Kidney (tissue), 14 donors: ENCODE measurements around the gene CST5. TPM values are rescaled to one million over a fixed set of nuclear protein-coding genes. Genes with fewer than 3 reads are reported as not detected.

Experiments
- DNase-seq, 5 donors: peaks; one replicate each; pipeline ENCODE4 v3.0.0-alpha.2; 2013 to 2020
- FAIRE-seq: peaks from 2 replicates; lab custom pipeline; 2012; peaks lifted over from hg19 to GRCh38; lab: Jason Lieb, UNC
- H3K27ac ChIP-seq, 2 donors: one replicate each; pipeline ENCODE4 v1.7.0; 2013; ENCODE audit warnings: low read depth in 2 of 2, low read length in 2 of 2, inconsistent platforms in 1 of 2
- H3K27me3 ChIP-seq: one replicate; pipeline ENCODE4 v1.7.1; 2013; ENCODE audit warnings: low read length, inconsistent platforms; ENCODE audit not compliant: control insufficient read depth, insufficient read depth
- H3K36me3 ChIP-seq, 3 donors: one replicate each; pipeline versions ENCODE4 v1.7.0 to v1.7.1; 2013; ENCODE audit warnings: low read length in 3 of 3, control low read depth in 1 of 3, inconsistent platforms in 1 of 3; ENCODE audit not compliant: insufficient read depth in 3 of 3, control insufficient read depth in 2 of 3
- H3K4me1 ChIP-seq, 3 donors: one replicate each; pipeline versions ENCODE4 v1.7.0 to v1.7.1; 2013; ENCODE audit warnings: low read length in 3 of 3, inconsistent platforms in 1 of 3, low read depth in 1 of 3; ENCODE audit not compliant: control insufficient read depth in 2 of 3, insufficient read depth in 2 of 3
- H3K4me3 ChIP-seq, 3 donors: one replicate each; pipeline versions ENCODE4 v1.7.0 to v1.8.1; 2013; ENCODE audit warnings: low read length in 3 of 3, control low read depth in 1 of 3, inconsistent platforms in 1 of 3
- H3K9ac ChIP-seq, 3 donors: one replicate each; pipeline versions ENCODE4 v1.7.0 to v1.7.1; 2013; ENCODE audit warnings: low read length in 3 of 3, control low read depth in 1 of 3, inconsistent platforms in 1 of 3
- H3K9me3 ChIP-seq, 3 donors: one replicate each; pipeline versions ENCODE4 v1.7.0 to v1.7.1; 2013; ENCODE audit warnings: low read length in 3 of 3, control low read depth in 1 of 3, inconsistent platforms in 1 of 3; ENCODE audit not compliant: control insufficient read depth in 2 of 3, insufficient read depth in 1 of 3
- intact Hi-C: fragments of 100-400 bp; cut with DNase I; formaldehyde crosslinking; loops from one replicate; pipeline ENCODE4 v1.11.1; 2022
- polyA plus RNA-seq: library from polyadenylated mRNA; stranded (reverse); fragments of 350-450 nt; fragmentation: Illumina TruSeq; extraction: RNeasy Lipid Tissue Mini Kit (QIAGEN cat#74804); gene quantifications from one replicate; pipeline ENCODE4 v1.2.3, GENCODE V29; 2014; ENCODE audit warnings: low read depth, low replicate concordance; ENCODE audit not compliant: insufficient read depth
- total RNA-seq: library from RNA; stranded (reverse); fragmentation: NEBNext Ultra II Directional; extraction: Animal tissue kit (Norgen Biotek cat#: 25700); gene quantifications from one replicate; pipeline ENCODE4 v1.2.1, GENCODE V29; 2021
- TF ChIP-seq, protein P1 (sequence below): IDR thresholded peaks from 3 replicates; pipeline ENCODE4 v1.5.1; 2012; ENCODE audit warnings: mild to moderate bottlenecking, moderate library complexity, borderline replicate concordance; ENCODE audit not compliant: insufficient read depth; ENCODE audit errors: extremely low read depth
- donor health status: control.
- donor health status: control.
- donor health status: control.
- donor health status: control.
- donor health status: control.
- donor health status: DM: yes; HTN: yes; CAD: no.
- donor health status: Normal renal cell carcinoma (clear cell type).

Gene CST5
- total and polyA plus RNA-seq, 2 donors from 2014 or later, result not detected

DNA sequence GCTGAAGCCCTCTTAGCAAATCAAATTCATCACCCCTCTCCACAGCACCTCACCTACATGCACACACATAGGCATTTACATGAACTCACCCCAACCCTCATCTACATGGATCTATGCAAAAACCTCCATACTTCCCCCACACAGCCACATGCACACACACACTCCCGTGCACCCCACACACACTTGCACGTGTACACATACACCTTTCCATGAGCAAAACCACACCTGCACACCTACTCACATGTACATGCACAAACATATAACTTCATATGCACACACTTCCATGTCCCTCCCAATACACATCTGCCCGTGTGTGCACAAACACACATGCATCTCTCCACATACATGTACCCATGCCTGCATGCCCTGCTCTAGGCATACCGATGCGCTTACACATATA lies 23.3 kb downstream of the CST5 start:
- Histone ChIP-seq H3K27ac (no peak overlapping the region), H3K4me3 (no peak overlapping the region), H3K9ac (no peak overlapping the region), H3K9me3 (no peaks in the 10 kb centered on the region), H3K27me3 (no peaks in the 10 kb centered on the region), H3K4me1 (no peaks in the 10 kb centered on the region), H3K36me3 (no peaks in the 10 kb centered on the region)
- intact Hi-C loops, result no loop called here
- no peak for DNase-seq
- FAIRE-seq, result no peak
- TF ChIP-seq, protein P1, sequence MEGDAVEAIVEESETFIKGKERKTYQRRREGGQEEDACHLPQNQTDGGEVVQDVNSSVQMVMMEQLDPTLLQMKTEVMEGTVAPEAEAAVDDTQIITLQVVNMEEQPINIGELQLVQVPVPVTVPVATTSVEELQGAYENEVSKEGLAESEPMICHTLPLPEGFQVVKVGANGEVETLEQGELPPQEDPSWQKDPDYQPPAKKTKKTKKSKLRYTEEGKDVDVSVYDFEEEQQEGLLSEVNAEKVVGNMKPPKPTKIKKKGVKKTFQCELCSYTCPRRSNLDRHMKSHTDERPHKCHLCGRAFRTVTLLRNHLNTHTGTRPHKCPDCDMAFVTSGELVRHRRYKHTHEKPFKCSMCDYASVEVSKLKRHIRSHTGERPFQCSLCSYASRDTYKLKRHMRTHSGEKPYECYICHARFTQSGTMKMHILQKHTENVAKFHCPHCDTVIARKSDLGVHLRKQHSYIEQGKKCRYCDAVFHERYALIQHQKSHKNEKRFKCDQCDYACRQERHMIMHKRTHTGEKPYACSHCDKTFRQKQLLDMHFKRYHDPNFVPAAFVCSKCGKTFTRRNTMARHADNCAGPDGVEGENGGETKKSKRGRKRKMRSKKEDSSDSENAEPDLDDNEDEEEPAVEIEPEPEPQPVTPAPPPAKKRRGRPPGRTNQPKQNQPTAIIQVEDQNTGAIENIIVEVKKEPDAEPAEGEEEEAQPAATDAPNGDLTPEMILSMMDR, result no peak

DNA sequence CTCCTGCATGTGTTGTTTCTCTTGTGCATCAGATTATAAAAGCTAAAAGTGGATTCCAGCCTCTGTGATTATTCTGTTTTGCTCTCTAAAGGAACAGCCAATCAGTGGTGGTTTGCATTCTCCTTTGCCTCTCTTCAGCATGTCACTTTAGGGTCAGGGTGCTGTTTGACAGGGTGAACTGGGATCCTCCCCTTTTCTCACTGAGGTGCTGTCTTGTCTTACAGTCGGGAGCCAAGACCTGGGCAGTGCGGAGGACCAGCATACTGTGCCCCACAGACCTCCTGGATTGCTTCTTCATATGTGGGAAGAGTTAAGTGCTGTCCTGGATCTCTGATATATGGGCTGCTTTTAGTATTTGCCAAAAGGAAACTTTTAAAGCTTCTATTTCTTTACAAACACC lies 37.9 kb downstream of the CST5 start:
- TF ChIP-seq, protein P1, result no peak
- H3K9ac ChIP-seq, result no peak overlapping the region
- no peak for FAIRE-seq
- H3K27ac ChIP-seq, result no peak overlapping the region
- H3K9me3 ChIP-seq, result no peaks in the 10 kb centered on the region
- DNase-seq, result no peak
- intact Hi-C loops, result no loop called here
- H3K4me3 ChIP-seq, result no peak overlapping the region
- no peaks in the 10 kb centered on the region for H3K4me1 ChIP-seq
- no peaks in the 10 kb centered on the region for H3K27me3 ChIP-seq
- no peaks in the 10 kb centered on the region for H3K36me3 ChIP-seq

DNA sequence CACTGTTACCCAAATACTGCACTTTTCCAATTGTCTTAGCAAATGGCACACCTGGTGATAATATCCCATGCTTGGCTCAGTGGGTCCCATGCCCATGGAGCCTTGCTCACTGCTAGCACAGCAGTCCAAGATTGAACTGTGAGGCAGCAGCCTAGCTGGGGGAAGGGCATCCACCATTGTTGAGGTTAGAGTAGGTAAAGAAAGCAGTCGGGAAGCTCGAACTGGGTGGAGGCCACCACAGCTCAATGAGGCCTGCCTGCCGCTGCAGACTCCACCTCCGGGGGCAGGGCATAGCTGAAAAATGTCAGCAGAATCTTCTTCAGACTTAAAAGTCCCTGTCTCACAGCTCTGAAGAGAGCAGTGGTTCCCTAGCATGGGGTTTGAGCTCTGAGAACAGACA lies 43.8 kb downstream of the CST5 start:
- intact Hi-C loops, result no loop called here
- H3K4me3 ChIP-seq, result no peak overlapping the region
- H3K27me3 ChIP-seq, result no peaks in the 10 kb centered on the region
- H3K36me3 ChIP-seq, result no peaks in the 10 kb centered on the region
- no peaks in the 10 kb centered on the region for H3K4me1 ChIP-seq
- no peaks in the 10 kb centered on the region for H3K9me3 ChIP-seq
- H3K27ac ChIP-seq, result no peak overlapping the region
- FAIRE-seq (no peak), DNase-seq (no peak)
- no peak overlapping the region for H3K9ac ChIP-seq
- TF ChIP-seq, protein P1, result no peak
